Endothelial cell of umbilical vein (primary cell): ENCODE data around the gene PTTG2.

Experiments used
- CTCF ChIP-seq, 2 donors: IDR thresholded peaks; 1 replicate in 1 of 2; 2 replicates in 1 of 2; pipeline ENCODE4 v1.5.1; 2011; ENCODE audit warnings: low read length in 2 of 2, mild to moderate bottlenecking in 2 of 2, moderate library complexity in 2 of 2, control low read depth in 1 of 2, inconsistent platforms in 1 of 2, low read depth in 1 of 2; ENCODE audit not compliant: insufficient read depth in 1 of 2; ENCODE audit errors: extremely low read depth in 1 of 2
- EZH2 ChIP-seq: IDR thresholded peaks from 2 replicates; pipeline ENCODE4 v1.6.1; 2012; ENCODE audit warnings: borderline replicate concordance, low read depth, mild to moderate bottlenecking, moderate library complexity, low read length, inconsistent platforms; ENCODE audit not compliant: severe bottlenecking
- FOS ChIP-seq: IDR thresholded peaks from 2 replicates; pipeline ENCODE4 v1.6.1; 2011; ENCODE audit warnings: mild to moderate bottlenecking, low read length, moderate library complexity, borderline replicate concordance; ENCODE audit not compliant: insufficient read depth
- GATA2 ChIP-seq: IDR thresholded peaks from 2 replicates; pipeline ENCODE4 v1.7.0; 2011; ENCODE audit warnings: low read depth, mild to moderate bottlenecking, moderate library complexity, mixed read lengths, low read length; ENCODE audit not compliant: insufficient read length, insufficient read depth
- JUN ChIP-seq: IDR thresholded peaks from 2 replicates; pipeline ENCODE4 v1.6.1; 2011; ENCODE audit warnings: borderline replicate concordance, low read depth; ENCODE audit not compliant: insufficient read length, insufficient read depth
- MAX ChIP-seq: IDR thresholded peaks from 2 replicates; pipeline ENCODE4 v1.6.1; 2011; ENCODE audit not compliant: insufficient read depth, insufficient read length
- MYC ChIP-seq: IDR thresholded peaks from one replicate; pipeline ENCODE4 v1.6.1; 2011; ENCODE audit warnings: mild to moderate bottlenecking, low read depth, low read length
- POLR2A ChIP-seq: IDR thresholded peaks from 2 replicates; pipeline ENCODE4 v1.6.1; 2012; ENCODE audit warnings: low read depth, mild to moderate bottlenecking, control low read depth, low read length
- POLR2AphosphoS5 ChIP-seq: IDR thresholded peaks from 2 replicates; pipeline ENCODE4 v1.6.1; 2012; ENCODE audit warnings: low read depth, mild to moderate bottlenecking, control low read depth, low read length, moderate library complexity; ENCODE audit not compliant: insufficient read depth

- TF ChIP-seq CTCF (IDR thresholded peaks at IDR 0.05; ENCODE audit: extremely low read depth in 1 of 2, insufficient read depth in 1 of 2, low read depth in 1 of 2, low read length in 2 of 2) (no peak), POLR2A (no peak), POLR2AphosphoS5 (no peak), JUN (no peak), FOS (no peak), MAX (no peak), EZH2 (no peak), MYC (no peak), GATA2 (no peak)
Observed at GRCh38 chr4:37994569-37994968, 34.4 kb downstream of the PTTG2 start.
